Neuronal stem cell (in vitro differentiated cells): ENCODE results near the gene HSPA4L. TPM values are rescaled to one million over a fixed set of nuclear protein-coding genes. Genes with fewer than 3 reads are reported as not detected.

Source experiments
- DNase-seq: peaks from one replicate; pipeline ENCODE4 v3.0.0-alpha.2; 2013; ENCODE audit warnings: low spot score
- H2AFZ ChIP-seq: one replicate; pipeline ENCODE4 v1.6.1; 2013; ENCODE audit warnings: mild to moderate bottlenecking, low read length, inconsistent platforms
- H2AK5ac ChIP-seq: 2 replicates; pipeline ENCODE4 v1.6.1; 2013; ENCODE audit warnings: low read depth, mild to moderate bottlenecking, inconsistent platforms, low read length, moderate library complexity, mixed read lengths
- H2BK120ac ChIP-seq: 2 replicates; pipeline ENCODE4 v1.6.1; 2013; ENCODE audit warnings: low read depth, mild to moderate bottlenecking, inconsistent platforms, low read length, moderate library complexity, mixed read lengths
- H2BK12ac ChIP-seq: one replicate; pipeline ENCODE4 v1.6.1; 2013; ENCODE audit warnings: low read length, inconsistent platforms
- H2BK15ac ChIP-seq: 2 replicates; pipeline ENCODE4 v1.6.1; 2013; ENCODE audit warnings: mild to moderate bottlenecking, low read length, inconsistent platforms, mixed read lengths
- H2BK5ac ChIP-seq: one replicate; pipeline ENCODE4 v1.6.1; 2013; ENCODE audit warnings: inconsistent platforms, mild to moderate bottlenecking, low read length, moderate library complexity
- H3K14ac ChIP-seq: one replicate; pipeline ENCODE4 v1.6.1; 2013; ENCODE audit warnings: low read length, inconsistent platforms
- H3K18ac ChIP-seq: 2 replicates; pipeline ENCODE4 v1.6.1; 2013; ENCODE audit warnings: low read length, inconsistent platforms
- H3K23ac ChIP-seq: 2 replicates; pipeline ENCODE4 v1.6.1; 2013; ENCODE audit warnings: low read depth, mild to moderate bottlenecking, mixed read lengths, low read length, inconsistent platforms; ENCODE audit not compliant: poor library complexity
- H3K27ac ChIP-seq: replicated peaks from 3 replicates; pipeline ENCODE4 v1.5.1; 2013; ENCODE audit warnings: low read length, inconsistent platforms
- H3K27me3 ChIP-seq, 3 experiments: 2 replicates each; pipeline ENCODE4 v1.6.1; 2013; ENCODE audit warnings: low read length in 3 of 3, mild to moderate bottlenecking in 2 of 3, inconsistent platforms in 1 of 3, low read depth in 1 of 3, mixed read lengths in 1 of 3, moderate library complexity in 1 of 3; ENCODE audit not compliant: control insufficient read depth in 3 of 3, insufficient read depth in 3 of 3
- H3K36me3 ChIP-seq, 2 donors: replicated peaks in 1 of 2; 2 replicates each; pipeline ENCODE4 v1.6.1; 2013; ENCODE audit warnings: low read length in 2 of 2; ENCODE audit not compliant: control insufficient read depth in 2 of 2, insufficient read depth in 2 of 2
- H3K4ac ChIP-seq: 2 replicates; pipeline ENCODE4 v1.6.1; 2013; ENCODE audit warnings: inconsistent platforms, mild to moderate bottlenecking, low read length, moderate library complexity
- H3K4me1 ChIP-seq, 2 donors: 1 replicate in 1 of 2; 2 replicates in 1 of 2; pipeline ENCODE4 v1.6.1; 2013; ENCODE audit warnings: low read length in 2 of 2, low read depth in 1 of 2; ENCODE audit not compliant: control insufficient read depth in 2 of 2, insufficient read depth in 1 of 2
- H3K4me2 ChIP-seq: one replicate; pipeline ENCODE4 v1.6.1; 2013; ENCODE audit warnings: mild to moderate bottlenecking, low read length, inconsistent platforms; ENCODE audit not compliant: insufficient read depth, poor library complexity, severe bottlenecking
- H3K4me3 ChIP-seq, 2 donors: 2 replicates each; pipeline ENCODE4 v1.5.1; 2013; ENCODE audit warnings: low read length in 2 of 2, mild to moderate bottlenecking in 2 of 2, inconsistent platforms in 1 of 2, moderate library complexity in 1 of 2
- H3K79me1 ChIP-seq: one replicate; pipeline ENCODE4 v1.6.1; 2013; ENCODE audit warnings: low read depth, mild to moderate bottlenecking, inconsistent platforms, low read length, moderate library complexity
- H3K9ac ChIP-seq: one replicate; pipeline ENCODE4 v1.6.1; 2013; ENCODE audit warnings: mild to moderate bottlenecking, low read depth, low read length, inconsistent platforms; ENCODE audit not compliant: poor library complexity
- H3K9me3 ChIP-seq, 2 donors: replicated peaks in 1 of 2; 2 replicates each; pipeline versions ENCODE3 to v1.6.1; 2013; ENCODE audit warnings: low read length in 2 of 2, mild to moderate bottlenecking in 2 of 2, inconsistent platforms in 1 of 2, low read depth in 1 of 2, mixed read lengths in 1 of 2, moderate library complexity in 1 of 2; ENCODE audit not compliant: control insufficient read depth in 2 of 2, insufficient read depth in 1 of 2
- H4K8ac ChIP-seq: one replicate; pipeline ENCODE4 v1.6.1; 2013; ENCODE audit warnings: low read depth, mild to moderate bottlenecking, inconsistent platforms, low read length, moderate library complexity
- H4K91ac ChIP-seq: one replicate; pipeline ENCODE4 v1.6.1; 2013; ENCODE audit warnings: low read length, low read depth, mild to moderate bottlenecking, inconsistent platforms; ENCODE audit not compliant: poor library complexity
- WGBS, 2 donors: extraction: QIAGEN DNeasy Blood & Tissue Kit; methylation state at CpG; one replicate each; pipeline ENCODE4 v1.1.7; 2013; ENCODE audit warnings: missing lambda C conversion rate in 2 of 2, mixed read lengths in 1 of 2; ENCODE audit not compliant: insufficient read length in 2 of 2, insufficient replicate concordance in 1 of 2; ENCODE audit errors: extremely low coverage in 2 of 2; 5-methylcytosine and 5-hydroxymethylcytosine counted together
- polyA plus RNA-seq, 2 experiments: library from polyadenylated mRNA; stranded (reverse); fragments of 200-250 nt; gene quantifications; one replicate each; pipeline ENCODE4 v1.2.3, GENCODE V29; 2013

HSPA4L gene
- polyA plus RNA-seq (2013, experiment 1 of 2): 1.8 TPM
- 2.1 TPM for polyA plus RNA-seq (2013, experiment 2 of 2)

GRCh38 chr4:127782275-127783025 lies at the start of gene HSPA4L:
TSS of gene HSPA4L (plus strand) at chr4:127782322. CDS start at chr4:127782551, 229 bp downstream.
- Histone ChIP-seq H3K18ac (peak within 1 kb of the TSS; percentile 98), H3K9me3 (no peaks in the 10 kb centered on the region), H2BK15ac (no peak within 1 kb of the TSS), H3K23ac (peak within 1 kb of the TSS; percentile 67), H4K91ac (peak within 1 kb of the TSS; percentile 40), H3K4me2 (peak within 1 kb of the TSS; percentile 97), H3K79me1 (no peaks in the 10 kb centered on the region), H3K14ac (no peak within 1 kb of the TSS), H2AK5ac (peak within 1 kb of the TSS; percentile 57), H3K27ac (no peak within 1 kb of the TSS), H2BK5ac (no peak within 1 kb of the TSS), H2BK120ac (peak within 1 kb of the TSS; percentile 74), H3K36me3 (no peaks in the 10 kb centered on the region), H3K9ac (peak within 1 kb of the TSS; percentile 85), H3K4me3 (peak within 1 kb of the TSS; percentile 83), H2AFZ (peak within 1 kb of the TSS; percentile 90), H4K8ac (peak within 1 kb of the TSS; percentile 23), H3K4ac (no peak within 1 kb of the TSS), H2BK12ac (no peak within 1 kb of the TSS), H3K27me3 (peaks cover 0 to 25% (median 0%) of the 10 kb centered on the region in 3 experiments), H3K4me1 (peaks cover 2 to 7% of the 10 kb centered on the region in 2 donors)
- WGBS, 2 donors: no CpG with 5 or more reads among the region's 63 CpGs
- peak; percentile 32 for DNase-seq

GRCh38 chr4:127732623-127733328 lies 49.3 kb upstream of the HSPA4L start:
- H3K23ac ChIP-seq: no peak overlapping the region
- H2BK120ac ChIP-seq: no peak overlapping the region
- WGBS, 2 donors: no CpG with 5 or more reads among the region's 8 CpGs
- no peak overlapping the region for H3K9ac ChIP-seq
- peaks cover 0 to 1% of the 10 kb centered on the region in 2 donors for H3K4me1 ChIP-seq
- H3K27me3 ChIP-seq: no peaks in the 10 kb centered on the region
- no peak overlapping the region for H4K8ac ChIP-seq
- H3K27ac ChIP-seq: no peak overlapping the region
- no peak overlapping the region for H3K4me2 ChIP-seq
- no peak overlapping the region for H3K14ac ChIP-seq
- H3K4ac ChIP-seq: no peak overlapping the region
- peak; percentile 29 for DNase-seq
- H3K9me3 ChIP-seq: no peaks in the 10 kb centered on the region
- no peak overlapping the region for H2BK15ac ChIP-seq
- peak overlapping the region; percentile 15 for H2AFZ ChIP-seq
- no peak overlapping the region for H2AK5ac ChIP-seq
- no peak overlapping the region for H4K91ac ChIP-seq
- H3K18ac ChIP-seq: no peak overlapping the region
- H2BK5ac ChIP-seq: no peak overlapping the region
- H3K79me1 ChIP-seq: no peaks in the 10 kb centered on the region
- H3K36me3 ChIP-seq: no peaks in the 10 kb centered on the region
- H2BK12ac ChIP-seq: no peak overlapping the region
- no peak overlapping the region for H3K4me3 ChIP-seq

DNA sequence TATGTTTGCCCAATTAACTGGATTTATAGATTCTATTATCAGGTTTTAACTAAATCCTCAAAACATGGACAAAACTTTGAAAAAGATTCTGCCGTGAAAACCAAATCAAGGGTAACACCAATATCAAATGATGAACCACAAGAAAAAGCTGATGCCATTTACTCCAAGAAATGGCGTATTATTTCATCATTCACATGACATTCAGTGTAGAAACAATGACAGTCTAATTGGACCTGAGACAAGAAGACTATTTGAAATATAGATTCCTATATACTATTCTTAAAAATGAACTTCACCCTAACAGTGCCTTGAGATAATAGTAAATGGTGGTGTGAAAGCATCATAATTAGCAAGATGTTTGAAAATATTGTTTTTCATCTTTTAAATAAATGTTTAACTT lies 47.1 kb upstream of the HSPA4L start:
- Histone ChIP-seq H3K4me3 (no peak overlapping the region), H3K79me1 (no peaks in the 10 kb centered on the region)
- no CpG with 5 or more reads among the region's 2 CpGs for WGBS, 2 donors

GRCh38 chr4:127737295-127737694 lies 44.8 kb upstream of the HSPA4L start:
- Histone ChIP-seq H3K79me1 (no peaks in the 10 kb centered on the region), H2BK15ac (no peak overlapping the region), H3K14ac (no peak overlapping the region), H3K9ac (no peak overlapping the region), H3K4me1 (peaks cover 0 to 1% of the 10 kb centered on the region in 2 donors), H4K8ac (no peak overlapping the region), H2BK5ac (no peak overlapping the region), H2BK120ac (no peak overlapping the region), H3K9me3 (peaks cover 3 to 6% of the 10 kb centered on the region in 2 donors), H3K23ac (no peak overlapping the region), H3K4ac (no peak overlapping the region), H2AK5ac (no peak overlapping the region), H3K4me2 (no peak overlapping the region), H2BK12ac (no peak overlapping the region), H3K27ac (no peak overlapping the region), H2AFZ (no peak overlapping the region), H3K27me3 (no peaks in the 10 kb centered on the region), H4K91ac (no peak overlapping the region), H3K36me3 (no peaks in the 10 kb centered on the region), H3K18ac (no peak overlapping the region), H3K4me3 (no peak overlapping the region)
- DNase-seq: no peak
- no CpG with 5 or more reads among the region's 4 CpGs for WGBS, 2 donors

More for the DNA sequence above, 47.1 kb upstream of the HSPA4L start:
- H3K4me2 ChIP-seq: no peak overlapping the region
- no peak overlapping the region for H3K18ac ChIP-seq
- no peak overlapping the region for H3K9ac ChIP-seq
- H3K14ac ChIP-seq: no peak overlapping the region
- no peak overlapping the region for H2BK15ac ChIP-seq
- H3K4me1 ChIP-seq: peaks cover 0 to 1% of the 10 kb centered on the region in 2 donors
- H3K27me3 ChIP-seq: no peaks in the 10 kb centered on the region
- H3K9me3 ChIP-seq: no peaks in the 10 kb centered on the region
- H3K4ac ChIP-seq: no peak overlapping the region
- H3K27ac ChIP-seq: no peak overlapping the region
- no peak overlapping the region for H2BK5ac ChIP-seq
- no peak for DNase-seq
- H2BK12ac ChIP-seq: no peak overlapping the region
- H2AFZ ChIP-seq: no peak overlapping the region
- no peak overlapping the region for H2BK120ac ChIP-seq
- no peak overlapping the region for H4K91ac ChIP-seq
- H4K8ac ChIP-seq: no peak overlapping the region
- H2AK5ac ChIP-seq: no peak overlapping the region
- no peaks in the 10 kb centered on the region for H3K36me3 ChIP-seq
- H3K23ac ChIP-seq: no peak overlapping the region
